HG02870 (cell line): Measurements from ENCODE around the gene LMO2.
"Not testable (repeated sequence)": the region's sequence is repeated elsewhere in the genome, so short reads cannot be mapped to it uniquely, and the experiment has no call there.

Experiments
- ATAC-seq: cut with Tn5 transposase; IDR thresholded peaks from one replicate; pipeline ENCODE4 v1.9.1; 2021; ENCODE audit warnings: mild to moderate bottlenecking, moderate library complexity; ENCODE audit not compliant: unreplicated experiment

LMO2 gene

GRCh38 chr11:33827206-33827605 is 64.7 kb downstream of the LMO2 start:
- no peak for ATAC-seq

GRCh38 chr11:33825854-33826560 is 65.9 kb downstream of the LMO2 start:
- no peak for ATAC-seq

- not testable (repeated sequence) for ATAC-seq
Measured at GRCh38 chr11:33822981-33823380, 68.9 kb downstream of the LMO2 start.

GRCh38 chr11:33819278-33820035 is 72.4 kb downstream of the LMO2 start:
- no peak for ATAC-seq
